DND-41 (cell line): ENCODE data around the gene LTV1.

Experiments used
- ATAC-seq: fragments of 200-7000 bp; cut with Tn5 transposase; 3 replicates; pipeline ENCODE4 v1.9.1; 2021; ENCODE audit warnings: low read depth; ENCODE audit not compliant: insufficient read depth
- DNase-seq: peaks from one replicate; pipeline ENCODE4 v3.0.0-alpha.2; 2020
- H2AFZ ChIP-seq: 2 replicates; pipeline ENCODE4 v1.6.0; 2012; ENCODE audit warnings: low read depth, low read length
- H3K27ac ChIP-seq: 2 replicates; pipeline ENCODE4 v1.5.1; 2012; ENCODE audit warnings: low read length, inconsistent platforms
- H3K27me3 ChIP-seq: fragments of 200-600 bp; sonication (generic); 2 replicates; pipeline ENCODE4 v1.6.0; 2012; ENCODE audit warnings: low read length, mild to moderate bottlenecking, inconsistent platforms; ENCODE audit not compliant: insufficient read depth, poor library complexity
- H3K36me3 ChIP-seq: 2 replicates; pipeline ENCODE4 v1.5.1; 2012; ENCODE audit warnings: low read length, inconsistent platforms; ENCODE audit not compliant: insufficient read depth
- H3K4me1 ChIP-seq: 2 replicates; pipeline ENCODE4 v1.5.1; 2012; ENCODE audit warnings: mild to moderate bottlenecking, low read length; ENCODE audit not compliant: insufficient read depth
- H3K4me2 ChIP-seq: 2 replicates; pipeline ENCODE4 v1.6.0; 2012; ENCODE audit warnings: mild to moderate bottlenecking, moderate library complexity, low read length, inconsistent platforms; ENCODE audit not compliant: insufficient read depth
- H3K4me3 ChIP-seq, 2 experiments: fragments of 200-600 bp in 1 of 2; shearing (Covaris generic) in 1 of 2; 2 replicates each; pipeline ENCODE4 v1.5.1; 2012 to 2016; ENCODE audit warnings: inconsistent platforms in 2 of 2, low read length in 2 of 2, mild to moderate bottlenecking in 2 of 2, low read depth in 1 of 2, moderate library complexity in 1 of 2
- H3K79me2 ChIP-seq: 2 replicates; pipeline ENCODE4 v1.6.0; 2012; ENCODE audit warnings: low read length, inconsistent platforms; ENCODE audit not compliant: insufficient read depth
- H3K9ac ChIP-seq: 2 replicates; pipeline ENCODE4 v1.6.0; 2012; ENCODE audit warnings: low read depth, mild to moderate bottlenecking, inconsistent platforms, low read length, moderate library complexity
- H3K9me3 ChIP-seq: 2 replicates; pipeline ENCODE4 v1.5.1; 2012; ENCODE audit warnings: low read length, moderate library complexity, mild to moderate bottlenecking, inconsistent platforms; ENCODE audit not compliant: insufficient read depth, severe bottlenecking
- H4K20me1 ChIP-seq: 2 replicates; pipeline ENCODE4 v1.6.0; 2012; ENCODE audit warnings: low read length; ENCODE audit not compliant: insufficient read depth
- EZH2 ChIP-seq: IDR thresholded peaks from 3 replicates; pipeline ENCODE4 v1.6.1; 2012; ENCODE audit warnings: borderline replicate concordance, low read depth, mild to moderate bottlenecking, moderate library complexity, low read length, inconsistent platforms; ENCODE audit not compliant: severe bottlenecking
- TF ChIP-seq, protein P1 (sequence below): IDR thresholded peaks from 2 replicates; pipeline ENCODE4 v1.5.1; 2012; ENCODE audit warnings: borderline replicate concordance, low read length, moderate library complexity, mild to moderate bottlenecking; ENCODE audit not compliant: poor library complexity, severe bottlenecking; ENCODE audit errors: extremely low read depth

Gene LTV1

DNA sequence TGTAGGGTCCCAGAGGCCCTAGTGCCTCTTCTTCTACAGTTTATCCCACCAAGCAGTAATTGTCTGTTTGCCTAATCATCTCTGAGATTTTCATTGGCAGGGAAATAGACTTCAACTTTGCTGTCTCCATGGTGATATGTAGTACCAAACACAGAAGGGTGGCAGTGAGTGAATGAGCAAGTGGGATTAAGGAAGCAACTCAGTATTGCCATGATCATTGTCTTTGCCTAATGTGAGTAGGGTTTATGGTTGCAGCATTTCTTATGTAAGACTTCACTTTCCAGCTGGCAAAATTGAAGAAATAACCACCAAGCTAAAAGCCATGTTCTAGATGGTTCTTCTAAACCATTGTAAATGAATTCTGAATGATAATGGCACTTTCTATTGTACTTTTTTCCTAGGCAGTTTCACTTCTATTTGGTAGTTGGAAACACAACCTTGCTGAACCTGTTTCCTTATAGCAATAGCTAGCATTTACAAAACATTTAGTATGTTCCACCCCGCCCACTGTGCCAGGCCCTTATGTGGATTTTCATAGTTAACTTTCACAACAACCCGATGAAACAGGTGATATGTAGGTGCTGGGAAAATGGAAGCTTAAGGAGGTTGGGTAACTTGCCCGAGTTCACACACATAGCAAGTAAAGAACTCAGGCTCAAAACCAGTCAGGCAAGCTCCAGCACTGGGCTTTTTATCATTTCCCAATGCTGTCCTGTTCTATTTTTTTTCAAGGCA lies 53.2 kb downstream of the LTV1 start:
- no peak overlapping the region for H3K27ac ChIP-seq
- no peak overlapping the region for H3K4me2 ChIP-seq
- TF ChIP-seq EZH2, result no peak
- TF ChIP-seq, protein P1, sequence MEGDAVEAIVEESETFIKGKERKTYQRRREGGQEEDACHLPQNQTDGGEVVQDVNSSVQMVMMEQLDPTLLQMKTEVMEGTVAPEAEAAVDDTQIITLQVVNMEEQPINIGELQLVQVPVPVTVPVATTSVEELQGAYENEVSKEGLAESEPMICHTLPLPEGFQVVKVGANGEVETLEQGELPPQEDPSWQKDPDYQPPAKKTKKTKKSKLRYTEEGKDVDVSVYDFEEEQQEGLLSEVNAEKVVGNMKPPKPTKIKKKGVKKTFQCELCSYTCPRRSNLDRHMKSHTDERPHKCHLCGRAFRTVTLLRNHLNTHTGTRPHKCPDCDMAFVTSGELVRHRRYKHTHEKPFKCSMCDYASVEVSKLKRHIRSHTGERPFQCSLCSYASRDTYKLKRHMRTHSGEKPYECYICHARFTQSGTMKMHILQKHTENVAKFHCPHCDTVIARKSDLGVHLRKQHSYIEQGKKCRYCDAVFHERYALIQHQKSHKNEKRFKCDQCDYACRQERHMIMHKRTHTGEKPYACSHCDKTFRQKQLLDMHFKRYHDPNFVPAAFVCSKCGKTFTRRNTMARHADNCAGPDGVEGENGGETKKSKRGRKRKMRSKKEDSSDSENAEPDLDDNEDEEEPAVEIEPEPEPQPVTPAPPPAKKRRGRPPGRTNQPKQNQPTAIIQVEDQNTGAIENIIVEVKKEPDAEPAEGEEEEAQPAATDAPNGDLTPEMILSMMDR, result no peak
- no peaks in the 10 kb centered on the region for H3K4me1 ChIP-seq
- no peaks in the 10 kb centered on the region for H3K27me3 ChIP-seq
- H3K36me3 ChIP-seq, result no peaks in the 10 kb centered on the region
- H3K9me3 ChIP-seq, result no peaks in the 10 kb centered on the region
- no peak overlapping the region for H3K4me3 ChIP-seq
- ATAC-seq (no peak), DNase-seq (no peak)
- no peaks in the 10 kb centered on the region for H3K79me2 ChIP-seq
- no peak overlapping the region for H2AFZ ChIP-seq
- no peak overlapping the region for H3K9ac ChIP-seq
- no peaks in the 10 kb centered on the region for H4K20me1 ChIP-seq

DNA sequence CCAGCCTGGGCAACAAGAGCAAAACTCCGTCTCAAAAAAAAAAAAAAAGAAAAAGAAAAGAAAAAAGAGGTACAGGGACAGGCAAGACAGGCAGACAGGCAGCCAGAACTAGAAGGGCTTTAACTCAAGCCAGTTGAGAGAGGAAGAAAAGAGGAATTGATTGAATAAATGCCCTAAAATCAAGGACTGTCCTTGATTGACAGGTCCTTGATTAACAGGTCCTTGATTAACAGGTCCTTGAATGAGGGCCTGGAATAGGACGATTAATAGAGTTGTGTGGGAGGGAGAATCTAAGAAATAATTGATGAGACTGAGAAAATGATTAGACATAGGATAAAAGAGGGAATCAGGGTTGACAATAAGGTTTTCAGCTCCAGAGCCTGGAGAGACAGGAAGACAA lies 57.2 kb downstream of the LTV1 start:
- Histone ChIP-seq H3K4me3 (no peak overlapping the region), H3K27ac (no peak overlapping the region), H3K9me3 (no peaks in the 10 kb centered on the region), H3K4me1 (no peaks in the 10 kb centered on the region), H4K20me1 (no peaks in the 10 kb centered on the region), H3K27me3 (no peaks in the 10 kb centered on the region), H2AFZ (no peak overlapping the region), H3K36me3 (no peaks in the 10 kb centered on the region), H3K79me2 (no peaks in the 10 kb centered on the region), H3K9ac (no peak overlapping the region), H3K4me2 (no peak overlapping the region)
- TF ChIP-seq EZH2, result no peak
- TF ChIP-seq, protein P1, result no peak
- DNase-seq (no peak), ATAC-seq (no peak)

DNA sequence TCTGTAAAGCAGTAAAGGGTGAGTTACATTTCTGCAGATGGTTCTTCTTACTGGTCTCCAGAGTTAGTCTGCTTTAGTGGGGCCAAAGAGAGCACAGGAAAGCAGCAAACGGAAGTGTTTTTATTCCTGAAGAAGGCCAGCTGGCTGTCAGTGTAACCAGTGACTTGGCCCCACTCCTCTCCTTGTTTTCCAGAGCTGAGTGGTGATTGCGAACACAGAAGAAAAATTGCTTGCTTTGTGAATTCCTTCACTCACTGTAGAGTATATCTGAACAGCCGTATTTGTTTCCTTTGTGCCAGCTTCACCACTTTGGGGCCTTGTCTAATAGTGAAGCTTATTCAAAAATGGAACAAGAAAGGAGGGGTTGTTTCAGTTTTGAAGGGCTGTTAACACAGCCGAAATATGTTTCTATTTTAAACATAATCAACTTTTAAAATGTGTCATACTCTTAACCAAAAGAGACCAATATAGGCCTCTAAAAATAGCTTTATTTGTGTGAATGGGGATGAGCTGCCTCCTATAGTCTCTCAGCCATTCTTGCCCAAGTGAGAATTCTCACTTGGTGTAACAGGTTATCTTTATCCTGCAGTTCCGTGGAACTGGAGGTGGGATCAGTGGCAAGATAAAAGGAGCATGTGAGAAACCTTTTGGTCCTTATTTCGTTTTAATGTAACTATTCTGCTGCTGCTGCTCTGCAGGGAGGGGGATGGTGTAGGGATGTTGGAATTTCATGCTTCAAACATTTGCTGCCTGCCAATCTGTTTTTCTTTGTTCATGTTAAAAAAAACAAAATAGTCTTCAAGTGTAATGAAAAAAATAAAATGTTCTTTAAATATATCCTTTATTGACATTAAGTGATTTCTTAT lies 59.0 kb downstream of the LTV1 start:
- no peak for TF ChIP-seq EZH2
- TF ChIP-seq, protein P1, result no peak
- H4K20me1 ChIP-seq, result no peaks in the 10 kb centered on the region
- no peaks in the 10 kb centered on the region for H3K9me3 ChIP-seq
- ATAC-seq, result no peak
- no peaks in the 10 kb centered on the region for H3K36me3 ChIP-seq
- no peak overlapping the region for H3K27ac ChIP-seq
- no peaks in the 10 kb centered on the region for H3K4me1 ChIP-seq
- H3K9ac ChIP-seq, result no peak overlapping the region
- no peaks in the 10 kb centered on the region for H3K79me2 ChIP-seq
- H3K4me3 ChIP-seq, result no peak overlapping the region
- H2AFZ ChIP-seq, result no peak overlapping the region
- DNase-seq, result no peak
- H3K4me2 ChIP-seq, result no peak overlapping the region
- no peaks in the 10 kb centered on the region for H3K27me3 ChIP-seq
